Daoy (cell line): ENCODE measurements around the gene NUDT21. TPM values are rescaled to one million over a fixed set of nuclear protein-coding genes. Genes with fewer than 3 reads are reported as not detected.

Experiments
- DNase-seq: peaks from one replicate; pipeline ENCODE4 v3.0.0-alpha.2; 2015; ENCODE audit warnings: low read depth
- total RNA-seq: library from RNA; depleted of rRNA; stranded (reverse); fragments of >200 nt; shearing (Covaris generic); gene quantifications from 2 replicates; pipeline ENCODE4 v1.2.3, GENCODE V29; 2014

NUDT21 gene
- total RNA-seq, 1 experiment from 2014 or later = 102 TPM

- DNase-seq = no peak
Observed at GRCh38 chr16:56462064-56462796, 11.1 kb upstream of the NUDT21 start.

GRCh38 chr16:56460101-56460500, 9.0 kb upstream of the NUDT21 start:
- no peak for DNase-seq

GRCh38 chr16:56457927-56458470, 6.9 kb upstream of the NUDT21 start:
- DNase-seq = no peak

GRCh38 chr16:56451753-56452689, 889 bp upstream of the NUDT21 start:
- DNase-seq = peak; percentile 23

DNA sequence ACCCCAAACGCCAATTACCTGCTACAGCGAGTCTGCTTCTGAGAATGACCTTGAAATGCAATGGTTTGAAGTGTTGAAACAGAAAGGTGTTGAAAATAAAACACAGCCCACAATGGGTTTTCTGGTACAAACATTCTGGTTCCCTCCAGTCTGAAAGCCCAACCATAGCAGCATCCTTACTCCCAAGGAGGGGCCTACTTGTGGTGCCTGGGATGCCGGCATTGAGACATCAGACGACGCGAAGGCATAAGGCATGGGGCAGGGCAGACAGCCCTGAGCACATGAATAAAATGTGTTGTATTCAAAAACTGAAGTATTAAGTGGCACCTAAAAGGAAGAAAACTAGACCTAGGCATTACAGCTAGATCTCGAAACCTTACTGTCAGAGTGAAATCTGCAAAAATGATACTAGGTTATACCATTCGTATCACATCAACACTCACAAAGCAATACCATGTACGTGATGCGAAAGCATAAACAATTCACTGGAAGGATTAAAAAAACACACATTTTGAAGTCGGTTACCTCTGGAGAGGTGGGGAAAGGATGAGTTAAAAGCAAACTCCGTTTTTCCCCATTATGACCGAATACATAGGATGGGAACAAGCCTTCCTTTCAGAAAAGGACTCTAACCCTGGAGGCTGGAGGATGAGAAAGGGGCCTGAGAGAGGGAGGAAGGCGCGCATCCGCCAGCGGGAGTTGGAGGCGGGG, 702 bp downstream of the NUDT21 start:
- DNase-seq = no peak

- DNase-seq = no peak
Observed at GRCh38 chr16:56448005-56448404, 3.1 kb downstream of the NUDT21 start.

- no peak for DNase-seq
Observed at GRCh38 chr16:56447286-56447685, 3.8 kb downstream of the NUDT21 start.

- no peak for DNase-seq
Observed at GRCh38 chr16:56438038-56438437, 13.1 kb downstream of the NUDT21 start.

- no peak for DNase-seq
Observed at GRCh38 chr16:56436258-56436657, 14.9 kb downstream of the NUDT21 start.

GRCh38 chr16:56428091-56428490, 23.0 kb downstream of the NUDT21 start:
- no peak for DNase-seq

DNA sequence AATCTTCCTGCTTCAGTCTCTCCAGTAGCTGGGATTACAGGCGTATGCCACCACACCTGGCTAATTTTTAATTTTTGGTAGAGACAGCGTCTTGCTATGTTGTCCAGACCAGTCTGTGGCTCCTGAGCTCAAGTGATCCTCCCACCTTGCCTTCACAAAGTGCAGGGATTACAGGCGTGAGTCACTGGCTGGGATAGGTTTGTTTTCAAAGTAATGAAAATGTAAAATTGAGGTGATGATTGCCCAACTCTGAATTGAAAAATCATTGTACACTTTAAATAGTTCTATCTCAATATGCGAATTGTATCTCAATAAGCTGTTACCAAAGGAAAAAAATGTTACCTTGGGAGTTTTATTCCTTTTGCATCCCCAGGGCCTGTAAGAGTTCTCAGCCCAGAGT, 24.5 kb downstream of the NUDT21 start:
- DNase-seq = peak; percentile 15

- DNase-seq = peak; percentile 86
Observed at GRCh38 chr16:56425439-56425832, 25.7 kb downstream of the NUDT21 start, which contains the start of gene AMFR. Gene AMFR, minus strand, starts transcription at chr16:56425545. Its CDS starts 218 bp downstream, at chr16:56425327.

GRCh38 chr16:56424791-56425438, 26.2 kb downstream of the NUDT21 start:
- no peak for DNase-seq

- no peak for DNase-seq
Observed at GRCh38 chr16:56424404-56424764, 26.7 kb downstream of the NUDT21 start.

GRCh38 chr16:56423584-56424403, 27.3 kb downstream of the NUDT21 start:
- no peak for DNase-seq

GRCh38 chr16:56422896-56423441, 28.2 kb downstream of the NUDT21 start:
- no peak for DNase-seq

GRCh38 chr16:56421976-56422669, 29.0 kb downstream of the NUDT21 start:
- no peak for DNase-seq

DNA sequence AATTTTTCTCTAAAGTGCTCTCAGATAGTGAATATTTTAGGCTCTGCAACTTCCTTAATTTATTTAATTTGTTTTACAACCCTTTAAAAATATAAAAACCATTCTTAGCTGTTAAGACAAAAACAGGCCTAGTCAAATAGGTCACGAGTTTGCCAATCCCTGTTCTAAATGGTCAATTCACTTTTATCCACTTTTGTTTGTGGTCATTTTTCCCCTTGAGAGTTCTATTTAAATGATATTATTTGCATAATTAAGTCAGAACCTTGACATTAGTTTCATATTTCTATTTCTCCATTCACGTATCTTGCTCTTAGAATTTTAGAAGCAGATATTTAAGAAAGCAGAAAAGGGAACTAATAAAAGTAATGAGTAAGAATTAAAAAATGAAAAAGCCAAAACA, 29.8 kb downstream of the NUDT21 start:
- DNase-seq = no peak

DNA sequence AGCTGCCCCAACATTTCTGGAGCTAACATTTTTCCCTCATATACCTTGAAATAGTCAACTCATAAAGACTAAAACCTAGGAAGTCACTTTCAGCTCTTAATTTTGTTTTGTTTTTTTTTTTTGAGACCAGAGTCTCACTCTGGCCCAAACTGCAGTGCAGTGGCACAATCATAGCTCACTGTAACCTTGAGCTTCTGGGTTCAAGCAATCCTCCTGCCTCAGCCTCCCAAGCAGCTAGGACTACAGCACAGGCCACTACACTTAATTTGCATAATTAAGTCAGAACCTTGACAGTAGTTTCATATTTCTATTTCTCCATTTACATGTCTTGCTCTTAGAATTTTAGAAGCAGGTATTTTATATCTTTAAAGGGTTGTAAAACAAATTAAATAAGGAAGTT, 30.5 kb downstream of the NUDT21 start:
- DNase-seq = no peak
